Kidney (tissue), 14 donors: ENCODE results near the gene ZNF521. TPM values are rescaled to one million over a fixed set of nuclear protein-coding genes. Genes with fewer than 3 reads are reported as not detected.

Experiments
- DNase-seq, 5 donors: peaks; one replicate each; pipeline ENCODE4 v3.0.0-alpha.2; 2013 to 2020
- FAIRE-seq: peaks from 2 replicates; lab custom pipeline; 2012; peaks lifted over from hg19 to GRCh38; lab: Jason Lieb, UNC
- H3K27ac ChIP-seq, 2 donors: one replicate each; pipeline ENCODE4 v1.7.0; 2013; ENCODE audit warnings: low read depth in 2 of 2, low read length in 2 of 2, inconsistent platforms in 1 of 2
- H3K27me3 ChIP-seq: one replicate; pipeline ENCODE4 v1.7.1; 2013; ENCODE audit warnings: low read length, inconsistent platforms; ENCODE audit not compliant: control insufficient read depth, insufficient read depth
- H3K36me3 ChIP-seq, 3 donors: one replicate each; pipeline versions ENCODE4 v1.7.0 to v1.7.1; 2013; ENCODE audit warnings: low read length in 3 of 3, control low read depth in 1 of 3, inconsistent platforms in 1 of 3; ENCODE audit not compliant: insufficient read depth in 3 of 3, control insufficient read depth in 2 of 3
- H3K4me1 ChIP-seq, 3 donors: one replicate each; pipeline versions ENCODE4 v1.7.0 to v1.7.1; 2013; ENCODE audit warnings: low read length in 3 of 3, inconsistent platforms in 1 of 3, low read depth in 1 of 3; ENCODE audit not compliant: control insufficient read depth in 2 of 3, insufficient read depth in 2 of 3
- H3K4me3 ChIP-seq, 3 donors: one replicate each; pipeline versions ENCODE4 v1.7.0 to v1.8.1; 2013; ENCODE audit warnings: low read length in 3 of 3, control low read depth in 1 of 3, inconsistent platforms in 1 of 3
- H3K9ac ChIP-seq, 3 donors: one replicate each; pipeline versions ENCODE4 v1.7.0 to v1.7.1; 2013; ENCODE audit warnings: low read length in 3 of 3, control low read depth in 1 of 3, inconsistent platforms in 1 of 3
- H3K9me3 ChIP-seq, 3 donors: one replicate each; pipeline versions ENCODE4 v1.7.0 to v1.7.1; 2013; ENCODE audit warnings: low read length in 3 of 3, control low read depth in 1 of 3, inconsistent platforms in 1 of 3; ENCODE audit not compliant: control insufficient read depth in 2 of 3, insufficient read depth in 1 of 3
- CTCF ChIP-seq: IDR thresholded peaks from 3 replicates; pipeline ENCODE4 v1.5.1; 2012; ENCODE audit warnings: mild to moderate bottlenecking, moderate library complexity, borderline replicate concordance; ENCODE audit not compliant: insufficient read depth; ENCODE audit errors: extremely low read depth
- intact Hi-C: fragments of 100-400 bp; cut with DNase I; formaldehyde crosslinking; loops from one replicate; pipeline ENCODE4 v1.11.1; 2022
- polyA plus RNA-seq: library from polyadenylated mRNA; stranded (reverse); fragments of 350-450 nt; fragmentation: Illumina TruSeq; extraction: RNeasy Lipid Tissue Mini Kit (QIAGEN cat#74804); gene quantifications from one replicate; pipeline ENCODE4 v1.2.3, GENCODE V29; 2014; ENCODE audit warnings: low read depth, low replicate concordance; ENCODE audit not compliant: insufficient read depth
- total RNA-seq: library from RNA; stranded (reverse); fragmentation: NEBNext Ultra II Directional; extraction: Animal tissue kit (Norgen Biotek cat#: 25700); gene quantifications from one replicate; pipeline ENCODE4 v1.2.1, GENCODE V29; 2021
- donor health status: control.
- donor health status: control.
- donor health status: control.
- donor health status: control.
- donor health status: control.
- donor health status: DM: yes; HTN: yes; CAD: no.
- donor health status: Normal renal cell carcinoma (clear cell type).

ZNF521 gene
- total and polyA plus RNA-seq, 2 donors from 2014 or later, result 1.8 to 18.0 TPM

GRCh38 chr18:25287106-25287505 is 64.9 kb downstream of the ZNF521 start:
- H3K27ac ChIP-seq, result no peak overlapping the region
- no peaks in the 10 kb centered on the region for H3K9me3 ChIP-seq
- intact Hi-C loops, result no loop called here
- TF ChIP-seq CTCF, result no peak
- H3K9ac ChIP-seq, result no peak overlapping the region
- no peak for FAIRE-seq
- no peaks in the 10 kb centered on the region for H3K36me3 ChIP-seq
- peaks cover 0 to 6% (median 0%) of the 10 kb centered on the region in 3 donors for H3K4me1 ChIP-seq
- no peak for DNase-seq
- no peak overlapping the region for H3K4me3 ChIP-seq
- H3K27me3 ChIP-seq, result no peaks in the 10 kb centered on the region

GRCh38 chr18:25284861-25285550 is 67.0 kb downstream of the ZNF521 start:
- TF ChIP-seq CTCF, result no peak
- no peak overlapping the region for H3K9ac ChIP-seq
- FAIRE-seq (no peak), DNase-seq (peak in 1 of 5 donors; percentile 26)
- intact Hi-C loops, result no loop called here
- no peaks in the 10 kb centered on the region for H3K36me3 ChIP-seq
- peaks cover 0 to 6% (median 0%) of the 10 kb centered on the region in 3 donors for H3K4me1 ChIP-seq
- no peak overlapping the region for H3K4me3 ChIP-seq
- no peaks in the 10 kb centered on the region for H3K27me3 ChIP-seq
- H3K27ac ChIP-seq, result no peak overlapping the region
- no peaks in the 10 kb centered on the region for H3K9me3 ChIP-seq

GRCh38 chr18:25284281-25284680 is 67.7 kb downstream of the ZNF521 start:
- FAIRE-seq (no peak), DNase-seq (no peak)
- H3K36me3 ChIP-seq, result no peaks in the 10 kb centered on the region
- TF ChIP-seq CTCF, result no peak
- H3K9ac ChIP-seq, result no peak overlapping the region
- H3K9me3 ChIP-seq, result no peaks in the 10 kb centered on the region
- H3K4me3 ChIP-seq, result no peak overlapping the region
- intact Hi-C loops, result no loop called here
- no peaks in the 10 kb centered on the region for H3K27me3 ChIP-seq
- H3K4me1 ChIP-seq, result peaks cover 0 to 6% (median 0%) of the 10 kb centered on the region in 3 donors
- H3K27ac ChIP-seq, result no peak overlapping the region
